ENCODE results near the gene PRX. TPM values are rescaled to one million over a fixed set of nuclear protein-coding genes. Genes with fewer than 3 reads are reported as not detected.
A peak's percentile ranks its signal among the peaks of the same experiment; 100 is the strongest.
"Not testable (repeated sequence)": the region's sequence is repeated elsewhere in the genome, so short reads cannot be mapped to it uniquely, and the experiment has no call there.

PRX gene
- total RNA-seq, 1 donor from 2014 or later: 3.8 TPM

GRCh38 chr19:40420766-40421765, 7.9 kb upstream of the PRX start:
- ATAC-seq (ENCODE audit: poor library complexity): peak; percentile 86
- DNase-seq: peak; percentile 97
- intact Hi-C loops (cut with DNase I): no loop called here

- no peak for ATAC-seq (ENCODE audit: poor library complexity)
- DNase-seq: no peak
- intact Hi-C loops (cut with DNase I): no loop called here
These were observed 7.2 kb upstream of the PRX start for GRCh38 chr19:40420451-40420765.

- intact Hi-C loops (cut with DNase I): no loop called here
- DNase-seq (no peak), ATAC-seq (ENCODE audit: poor library complexity) (no peak)
These were observed 6.6 kb upstream of the PRX start for GRCh38 chr19:40419780-40420179.

GRCh38 chr19:40419066-40419612, 6.0 kb upstream of the PRX start:
- DNase-seq (no peak), ATAC-seq (ENCODE audit: poor library complexity) (no peak)
- intact Hi-C loops (cut with DNase I): no loop called here

GRCh38 chr19:40418040-40418439, 4.9 kb upstream of the PRX start:
- ATAC-seq (ENCODE audit: poor library complexity): no peak
- intact Hi-C loops (cut with DNase I): no loop called here

GRCh38 chr19:40417643-40417981, 4.4 kb upstream of the PRX start:
- DNase-seq (no peak), ATAC-seq (ENCODE audit: poor library complexity) (no peak)
- intact Hi-C loops (cut with DNase I): no loop called here

More at GRCh38 chr19:40418040-40418439, 4.9 kb upstream of the PRX start:
- no peak for DNase-seq

- intact Hi-C loops (cut with DNase I): no loop called here
- DNase-seq (peak; percentile 76), ATAC-seq (ENCODE audit: poor library complexity) (no peak)
These were observed 3.9 kb upstream of the PRX start for GRCh38 chr19:40416918-40417642.

GRCh38 chr19:40415768-40416167, 2.6 kb upstream of the PRX start:
- intact Hi-C loops (cut with DNase I): no loop called here
- no peak for DNase-seq
- ATAC-seq (ENCODE audit: poor library complexity): no peak

GRCh38 chr19:40414542-40415535, 1.7 kb upstream of the PRX start:
- peak; percentile 50 for DNase-seq
- intact Hi-C loops (cut with DNase I): no loop called here
- ATAC-seq (ENCODE audit: poor library complexity): no peak

- DNase-seq: peak; percentile 4
- no peak for ATAC-seq (ENCODE audit: poor library complexity)
- intact Hi-C loops (cut with DNase I): no loop called here
These were observed 312 bp downstream of the PRX start for GRCh38 chr19:40412866-40413265.

GRCh38 chr19:40411958-40412499, 1.1 kb downstream of the PRX start:
- peak; percentile 41 for ATAC-seq (ENCODE audit: poor library complexity)

GRCh38 chr19:40411125-40411842, 1.9 kb downstream of the PRX start:
- ATAC-seq (ENCODE audit: poor library complexity) (peak; percentile 94), DNase-seq (peak; percentile 77)
- intact Hi-C loops (cut with DNase I): no loop called here

More at GRCh38 chr19:40411958-40412499, 1.1 kb downstream of the PRX start:
- peak; percentile 32 for DNase-seq
- intact Hi-C loops (cut with DNase I): no loop called here

- DNase-seq: no peak
- ATAC-seq (ENCODE audit: poor library complexity): no peak
- intact Hi-C loops (cut with DNase I): no loop called here
These were observed 3.2 kb downstream of the PRX start for GRCh38 chr19:40410030-40410389.

GRCh38 chr19:40408598-40408925, 4.6 kb downstream of the PRX start:
- intact Hi-C loops (cut with DNase I); ATAC-seq (ENCODE audit: poor library complexity); DNase-seq: not testable (repeated sequence)

- ATAC-seq (ENCODE audit: poor library complexity) (no peak), DNase-seq (no peak)
- intact Hi-C loops (cut with DNase I): no loop called here
These were observed 5.2 kb downstream of the PRX start for GRCh38 chr19:40407714-40408597.

- ATAC-seq (ENCODE audit: poor library complexity) (peak; percentile 94), DNase-seq (peak; percentile 95)
- intact Hi-C loops (cut with DNase I): no loop called here
These were observed 9.8 kb downstream of the PRX start for GRCh38 chr19:40403262-40403984.

All from Right ventricle myocardium superior (tissue), 1 donor.